ENCODE results near the gene SUSD4.

SUSD4 gene

GRCh38 chr1:223249854-223250631 is 113.9 kb downstream of the SUSD4 start:
- no peak for DNase-seq (ENCODE audit: low spot score)

- no peak for DNase-seq (ENCODE audit: low spot score)
Measured at GRCh38 chr1:223248770-223249140, 115.2 kb downstream of the SUSD4 start.

GRCh38 chr1:223248001-223248769 is 115.8 kb downstream of the SUSD4 start:
- DNase-seq (ENCODE audit: low spot score), result no peak

GRCh38 chr1:223246476-223247112 is 117.4 kb downstream of the SUSD4 start:
- DNase-seq (ENCODE audit: low spot score), result no peak

- DNase-seq (ENCODE audit: low spot score), result no peak
Measured at GRCh38 chr1:223245983-223246382, 118.0 kb downstream of the SUSD4 start.

GRCh38 chr1:223245411-223245810 is 118.6 kb downstream of the SUSD4 start:
- DNase-seq (ENCODE audit: low spot score), result no peak

GRCh38 chr1:223244366-223245103 is 119.4 kb downstream of the SUSD4 start:
- peak; percentile 49 for DNase-seq (ENCODE audit: low spot score)

GRCh38 chr1:223243441-223244050 is 120.4 kb downstream of the SUSD4 start:
- no peak for DNase-seq (ENCODE audit: low spot score)

GRCh38 chr1:223242971-223243370 is 121.0 kb downstream of the SUSD4 start:
- no peak for DNase-seq (ENCODE audit: low spot score)

- DNase-seq (ENCODE audit: low spot score), result no peak
Measured at GRCh38 chr1:223242382-223242955, 121.5 kb downstream of the SUSD4 start.

GRCh38 chr1:223240122-223240521 is 123.9 kb downstream of the SUSD4 start:
- DNase-seq (ENCODE audit: low spot score), result no peak

GRCh38 chr1:223235091-223235490 is 128.9 kb downstream of the SUSD4 start:
- DNase-seq (ENCODE audit: low spot score), result no peak

- no peak for DNase-seq (ENCODE audit: low spot score)
Measured at GRCh38 chr1:223234534-223234933, 129.4 kb downstream of the SUSD4 start.

- DNase-seq (ENCODE audit: low spot score), result no peak
Measured at GRCh38 chr1:223234170-223234514, 129.8 kb downstream of the SUSD4 start.

GRCh38 chr1:223233410-223234169 is 130.4 kb downstream of the SUSD4 start:
- peak; percentile 78 for DNase-seq (ENCODE audit: low spot score)

- no peak for DNase-seq (ENCODE audit: low spot score)
Measured at GRCh38 chr1:223233019-223233409, 131.0 kb downstream of the SUSD4 start.

GRCh38 chr1:223231581-223231980 is 132.4 kb downstream of the SUSD4 start:
- DNase-seq (ENCODE audit: low spot score), result no peak

GRCh38 chr1:223231011-223231572 is 132.9 kb downstream of the SUSD4 start:
- no peak for DNase-seq (ENCODE audit: low spot score)

GRCh38 chr1:223230161-223230881 is 133.7 kb downstream of the SUSD4 start:
- peak; percentile 95 for DNase-seq (ENCODE audit: low spot score)

GRCh38 chr1:223229756-223230155 is 134.2 kb downstream of the SUSD4 start:
- no peak for DNase-seq (ENCODE audit: low spot score)
